HG03442 (cell line): Measurements from ENCODE around the gene AMY1C.
A peak's percentile ranks its signal among the peaks of the same experiment; 100 is the strongest.
"Not testable (repeated sequence)": the region's sequence is repeated elsewhere in the genome, so short reads cannot be mapped to it uniquely, and the experiment has no call there.

Experiments used
- ATAC-seq: cut with Tn5 transposase; IDR thresholded peaks from one replicate; pipeline ENCODE4 v1.9.1; 2021; ENCODE audit warnings: mild to moderate bottlenecking, moderate library complexity; ENCODE audit not compliant: unreplicated experiment

Gene AMY1C

GRCh38 chr1:103749598-103749997, at the start of gene AMY1C:
TSS of gene AMY1C (plus strand) at chr1:103749898. CDS start at chr1:103750470, 572 bp downstream.
- not testable (repeated sequence) for ATAC-seq

- not testable (repeated sequence) for ATAC-seq
These were observed 49.0 kb upstream of the AMY1C start for GRCh38 chr1:103700669-103701068.

GRCh38 chr1:103701256-103701655, 48.4 kb upstream of the AMY1C start:
- not testable (repeated sequence) for ATAC-seq

GRCh38 chr1:103707670-103708069, 42.0 kb upstream of the AMY1C start:
- not testable (repeated sequence) for ATAC-seq

GRCh38 chr1:103710381-103710780, 39.3 kb upstream of the AMY1C start:
- ATAC-seq = not testable (repeated sequence)

GRCh38 chr1:103717404-103717803, 32.3 kb upstream of the AMY1C start:
- ATAC-seq = not testable (repeated sequence)

GRCh38 chr1:103721473-103721872, 28.2 kb upstream of the AMY1C start:
- ATAC-seq = not testable (repeated sequence)

- not testable (repeated sequence) for ATAC-seq
These were observed 14.4 kb upstream of the AMY1C start for GRCh38 chr1:103735334-103735733.

GRCh38 chr1:103738031-103738430, 11.7 kb upstream of the AMY1C start:
- not testable (repeated sequence) for ATAC-seq

- ATAC-seq = not testable (repeated sequence)
These were observed 5.2 kb upstream of the AMY1C start for GRCh38 chr1:103744449-103744848.

GRCh38 chr1:103745040-103745439, 4.7 kb upstream of the AMY1C start:
- not testable (repeated sequence) for ATAC-seq

GRCh38 chr1:103748273-103748672, 1.4 kb upstream of the AMY1C start:
- not testable (repeated sequence) for ATAC-seq

GRCh38 chr1:103761896-103762295, 12.2 kb downstream of the AMY1C start:
- ATAC-seq = no peak

GRCh38 chr1:103779932-103780331, 30.2 kb downstream of the AMY1C start:
- ATAC-seq = no peak

- peak; percentile 61 for ATAC-seq
These were observed 34.3 kb downstream of the AMY1C start for GRCh38 chr1:103783944-103784377.

- no peak for ATAC-seq
These were observed 38.7 kb downstream of the AMY1C start for GRCh38 chr1:103788377-103788776.

GRCh38 chr1:103790172-103790571, 40.5 kb downstream of the AMY1C start:
- ATAC-seq = no peak
